AG04449 (cell line): Measurements from ENCODE around the gene IDH3A.

ENCODE experiments used
- CTCF ChIA-PET: fragments of 350-600 bp; formaldehyde crosslinking; extraction: SDS; loops from one replicate; lab custom pipeline; 2021; ENCODE audit warnings: antibody characterized with exemption; lab: Yijun Ruan, JAX
- POLR2A ChIA-PET: fragments of 400-600, 350-600 bp; formaldehyde crosslinking; extraction: SDS; loops from one replicate; lab custom pipeline; 2020; ENCODE audit warnings: antibody characterized with exemption, inconsistent platforms; lab: Yijun Ruan, JAX
- DNase-seq: peaks from one replicate; pipeline ENCODE4 v3.0.0-alpha.2; 2010; ENCODE audit warnings: low read depth, low spot score
- H3K4me3 ChIP-seq: 2 replicates; pipeline ENCODE4 v1.5.1; 2011; ENCODE audit warnings: low read depth, mild to moderate bottlenecking, control low read depth, low read length
- CTCF ChIP-seq: IDR thresholded peaks from one replicate; pipeline ENCODE4 v1.5.1; 2011; ENCODE audit warnings: mild to moderate bottlenecking, moderate library complexity, low read length, control low read depth, inconsistent platforms; ENCODE audit not compliant: insufficient read depth; ENCODE audit errors: missing control alignments

IDH3A gene

GRCh38 chr15:78103406-78104118 is 45.6 kb upstream of the IDH3A start:
- CTCF ChIA-PET = interaction anchor here (0.7 to 22.7 kb wide), 7 partner anchors 8 to 147 kb away, joined by 3 to 538 read pairs (median 29); partner anchors contain the start of gene SH2D7
- no peak for TF ChIP-seq CTCF
- no peak for DNase-seq
- no peak overlapping the region for H3K4me3 ChIP-seq
- POLR2A ChIA-PET = no interaction called here

- ChIA-PET POLR2A (no interaction called here), CTCF (interaction anchor here (1.6 to 22.7 kb wide), 4 partner anchors 13 to 147 kb away, joined by 5 to 538 read pairs (median 220); partner anchors contain the start of gene SH2D7)
- H3K4me3 ChIP-seq = no peak overlapping the region
- DNase-seq = no peak
- TF ChIP-seq CTCF = no peak
Measured at GRCh38 chr15:78104119-78104479, 45.1 kb upstream of the IDH3A start.

- ChIA-PET CTCF (interaction anchor here (0.7 to 22.7 kb wide), 8 partner anchors 13 to 148 kb away, joined by 3 to 538 read pairs (median 58); partner anchors contain the start of genes ACSBG1 and SH2D7), POLR2A (no interaction called here)
- TF ChIP-seq CTCF = no peak
- H3K4me3 ChIP-seq = no peak overlapping the region
- no peak for DNase-seq
Measured at GRCh38 chr15:78104566-78105475, 44.3 kb upstream of the IDH3A start.

- DNase-seq = no peak
Measured at GRCh38 chr15:78105476-78106241, 43.5 kb upstream of the IDH3A start.

GRCh38 chr15:78107471-78107870 is 41.7 kb upstream of the IDH3A start:
- TF ChIP-seq CTCF = no peak
- no peak overlapping the region for H3K4me3 ChIP-seq
- CTCF ChIA-PET = interaction anchor here (0.7 to 22.7 kb wide), 42 partner anchors 10 to 325 kb away, joined by 3 to 538 read pairs (median 6); partner anchors contain the start of genes ACSBG1, CIB2, SH2D7 and TBC1D2B
- POLR2A ChIA-PET = no interaction called here
- DNase-seq = no peak

More at GRCh38 chr15:78105476-78106241, 43.5 kb upstream of the IDH3A start:
- CTCF ChIA-PET = interaction anchor here (0.7 to 22.7 kb wide), 9 partner anchors 8 to 149 kb away, joined by 3 to 538 read pairs (median 27); partner anchors contain the start of genes ACSBG1 and SH2D7
- POLR2A ChIA-PET = no interaction called here
- H3K4me3 ChIP-seq = no peak overlapping the region
- TF ChIP-seq CTCF = no peak
